UCSD-AML1 (cell line): ENCODE measurements around the gene SNX8.
"Not testable (repeated sequence)": the region's sequence is repeated elsewhere in the genome, so short reads cannot be mapped to it uniquely, and the experiment has no call there.

Experiments
- DNase-seq: peaks from one replicate; lab custom pipeline; 2025; ENCODE audit not compliant: unreplicated experiment; lab: John Stamatoyannopoulos, UW

SNX8 gene, protein sequence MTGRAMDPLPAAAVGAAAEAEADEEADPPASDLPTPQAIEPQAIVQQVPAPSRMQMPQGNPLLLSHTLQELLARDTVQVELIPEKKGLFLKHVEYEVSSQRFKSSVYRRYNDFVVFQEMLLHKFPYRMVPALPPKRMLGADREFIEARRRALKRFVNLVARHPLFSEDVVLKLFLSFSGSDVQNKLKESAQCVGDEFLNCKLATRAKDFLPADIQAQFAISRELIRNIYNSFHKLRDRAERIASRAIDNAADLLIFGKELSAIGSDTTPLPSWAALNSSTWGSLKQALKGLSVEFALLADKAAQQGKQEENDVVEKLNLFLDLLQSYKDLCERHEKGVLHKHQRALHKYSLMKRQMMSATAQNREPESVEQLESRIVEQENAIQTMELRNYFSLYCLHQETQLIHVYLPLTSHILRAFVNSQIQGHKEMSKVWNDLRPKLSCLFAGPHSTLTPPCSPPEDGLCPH

DNA sequence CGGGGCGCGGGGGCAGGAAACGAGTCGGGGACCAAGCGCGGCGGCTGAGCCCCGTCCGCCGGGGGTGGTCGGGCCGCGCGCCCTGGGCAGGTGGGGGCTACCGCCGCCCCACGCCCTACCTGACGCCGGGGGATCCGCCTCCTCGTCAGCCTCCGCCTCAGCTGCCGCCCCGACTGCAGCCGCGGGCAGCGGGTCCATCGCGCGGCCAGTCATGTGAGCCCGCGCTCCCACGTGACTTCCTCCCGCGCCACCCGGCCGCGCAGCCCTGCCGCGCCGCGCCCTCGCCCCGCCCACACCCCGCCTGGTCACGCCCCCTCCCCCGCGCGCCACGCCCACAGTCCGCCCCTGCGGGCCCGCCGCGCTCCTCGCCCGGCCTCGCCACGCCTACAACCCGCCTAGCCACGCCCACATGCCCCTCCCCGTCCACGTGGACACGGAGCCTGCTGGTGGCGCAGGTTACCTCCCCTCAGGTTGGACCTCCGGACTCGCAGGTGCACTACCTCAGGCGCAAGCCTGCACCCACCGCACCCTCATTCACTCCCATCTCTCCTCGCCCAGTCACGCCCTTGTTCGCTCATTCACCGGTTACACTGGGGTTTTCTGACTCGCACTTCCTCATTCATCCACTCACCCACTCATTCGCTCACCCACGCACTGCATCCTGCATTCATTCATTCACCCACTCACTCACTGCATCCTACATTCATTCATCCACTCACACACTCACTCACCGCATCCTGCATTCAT lies at the start of gene SNX8:
Gene SNX8 (minus strand): TSS at position 233 of the 747 bp plus-strand sequence. CDS start 20 bp downstream, at position 213.
- peak; percentile 81 for DNase-seq

DNA sequence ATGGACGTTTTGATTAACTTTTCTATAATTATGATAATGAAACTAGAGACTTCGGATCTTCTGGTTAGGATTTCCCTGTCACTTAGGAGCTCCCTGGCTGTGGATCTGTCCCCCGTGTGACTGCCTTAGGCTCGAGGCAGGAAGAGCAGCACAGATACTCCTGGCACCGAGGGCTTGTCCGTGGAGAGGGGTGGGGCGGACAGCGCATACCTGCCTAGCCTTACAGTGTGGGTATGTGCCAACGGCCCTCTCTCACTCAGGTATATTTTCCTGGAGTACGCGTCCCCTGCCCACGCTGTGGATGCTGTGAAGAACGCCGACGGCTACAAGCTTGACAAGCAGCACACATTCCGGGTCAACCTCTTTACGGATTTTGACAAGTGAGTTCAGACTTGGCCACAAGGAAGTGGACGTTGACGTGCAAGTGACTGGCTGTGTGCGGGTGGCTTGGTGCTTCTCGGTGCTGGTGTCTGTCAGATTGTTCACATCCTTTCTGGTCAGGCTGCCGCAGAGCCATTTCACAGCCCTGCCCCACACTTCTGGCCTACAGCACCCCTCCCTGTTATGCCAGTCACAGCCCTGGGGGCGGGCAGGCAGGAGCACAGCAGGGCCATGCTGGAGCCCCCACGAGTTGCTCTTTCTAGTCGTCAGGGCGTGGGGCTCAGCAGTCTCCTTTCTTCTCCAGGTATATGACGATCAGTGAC lies 48.3 kb upstream of the SNX8 start:
- DNase-seq, result no peak

DNA sequence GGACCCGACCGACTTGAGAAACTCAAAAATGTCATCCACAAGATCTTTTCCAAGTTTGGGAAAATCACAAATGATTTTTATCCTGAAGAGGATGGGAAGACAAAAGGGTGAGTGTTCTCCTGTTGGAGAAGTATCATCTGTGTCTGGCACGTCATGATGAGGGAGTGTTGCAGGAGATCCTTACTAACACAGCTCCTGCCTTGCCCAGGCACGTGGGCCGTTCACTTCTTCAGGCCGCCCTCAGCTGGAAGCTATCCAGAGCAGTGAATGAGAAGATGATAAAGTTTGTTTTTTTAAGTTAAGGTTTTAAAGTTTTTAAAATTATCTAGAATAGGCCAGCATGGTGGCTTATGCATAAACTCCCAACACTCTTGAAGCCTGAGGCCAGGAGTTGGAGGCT lies 46.6 kb upstream of the SNX8 start:
- DNase-seq, result no peak

DNA sequence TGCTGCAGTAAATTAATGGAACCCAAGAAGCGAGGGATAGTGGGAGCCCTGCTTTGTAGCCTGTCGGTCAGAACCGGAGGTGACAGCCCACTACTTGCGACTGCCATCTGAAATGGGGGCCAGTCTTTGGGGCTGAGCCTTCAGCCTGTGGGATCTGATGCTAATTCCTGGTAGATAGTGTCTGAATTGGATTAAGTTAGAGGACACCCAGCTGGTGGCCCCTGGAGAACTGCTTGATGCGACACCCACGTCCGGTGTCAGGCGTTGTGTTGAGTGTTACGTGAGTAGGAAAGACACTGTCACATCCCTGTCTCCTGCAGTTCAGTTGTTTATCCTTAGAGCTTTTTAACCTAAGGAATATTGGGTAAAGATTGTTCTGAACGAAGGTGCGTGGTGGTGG lies 45.4 kb upstream of the SNX8 start:
- DNase-seq, result no peak

DNA sequence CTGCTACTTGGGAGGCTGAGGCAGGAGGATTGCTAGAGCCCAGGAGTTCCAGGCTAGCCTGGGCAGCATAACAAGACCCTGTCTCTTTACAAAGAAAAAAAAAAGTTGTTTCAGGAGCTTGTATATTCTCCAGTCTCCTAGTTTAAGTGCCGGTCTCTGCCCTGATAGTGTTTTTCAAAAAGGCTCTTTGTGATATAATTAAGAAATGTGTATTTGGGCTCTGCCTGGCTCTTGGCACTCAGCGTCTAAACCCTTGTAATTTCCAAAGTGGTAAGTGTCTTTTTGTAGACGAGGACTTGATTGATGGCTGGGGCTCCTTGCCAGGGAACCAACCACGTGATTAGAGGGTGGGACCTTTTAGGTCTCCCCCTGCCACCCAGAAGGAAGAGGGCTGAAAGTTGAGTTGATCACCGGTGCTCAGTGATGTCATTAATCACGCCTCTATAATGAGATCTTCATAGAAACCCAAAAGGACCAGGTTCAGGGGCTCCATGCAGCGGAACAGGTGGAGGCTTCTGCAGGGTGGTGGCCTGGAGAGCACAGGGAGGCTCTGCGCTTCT lies 44.8 kb upstream of the SNX8 start:
- DNase-seq, result no peak

DNA sequence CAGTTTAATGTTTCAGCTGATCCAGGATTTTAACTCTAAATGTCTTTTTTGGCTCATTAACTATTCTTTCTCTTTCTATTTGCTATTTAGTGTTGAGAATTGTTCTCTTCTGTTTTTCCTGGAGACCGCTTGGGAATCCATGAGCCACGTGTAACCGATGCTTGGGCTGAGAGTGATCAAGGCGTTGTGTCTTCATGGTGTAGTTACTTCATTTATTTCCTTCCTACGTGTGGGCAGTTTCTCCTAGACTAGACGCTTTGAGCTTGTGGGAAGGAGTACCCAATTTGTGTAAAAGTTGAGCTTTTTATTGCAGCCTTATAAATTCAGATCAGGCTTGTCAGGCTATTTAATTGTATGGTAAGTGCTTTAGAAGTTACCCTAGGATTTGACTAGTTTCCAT lies 43.3 kb upstream of the SNX8 start:
- no peak for DNase-seq

DNA sequence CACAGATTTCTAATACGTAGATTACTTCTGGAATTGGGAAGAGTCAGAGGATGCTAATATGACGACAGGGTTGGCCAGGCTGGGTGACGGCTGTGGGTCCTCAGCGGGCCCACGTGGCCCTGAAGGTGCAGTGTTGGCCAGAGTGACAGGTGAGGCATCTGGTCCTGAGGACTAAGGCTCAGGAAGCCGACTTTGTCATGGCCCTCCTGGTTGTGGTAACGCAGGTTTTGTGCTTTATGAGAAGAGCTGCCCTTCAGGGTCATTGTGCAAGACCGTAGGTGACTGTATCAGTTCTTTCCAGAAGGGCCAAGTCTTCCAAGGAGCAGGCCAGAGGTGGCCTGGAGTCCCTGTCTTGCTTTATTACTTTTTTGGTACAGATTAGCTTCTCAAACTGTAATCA lies 42.9 kb upstream of the SNX8 start:
- no peak for DNase-seq

DNA sequence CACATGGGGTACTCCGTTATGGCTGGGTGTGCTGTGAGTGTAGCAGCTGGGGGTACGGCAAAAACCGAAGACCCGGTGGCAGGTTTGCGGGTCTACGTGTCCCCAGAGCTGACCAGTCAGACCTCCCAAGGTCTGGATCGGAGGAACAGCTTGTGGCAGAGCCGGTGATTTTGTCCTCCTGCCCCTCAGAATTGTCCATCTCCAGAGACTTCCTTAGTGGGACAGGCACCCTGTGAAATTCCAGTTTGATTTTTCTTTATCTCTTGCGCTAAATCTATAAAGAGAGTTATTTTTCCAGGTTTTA lies 41.4 kb upstream of the SNX8 start:
- DNase-seq, result no peak

DNA sequence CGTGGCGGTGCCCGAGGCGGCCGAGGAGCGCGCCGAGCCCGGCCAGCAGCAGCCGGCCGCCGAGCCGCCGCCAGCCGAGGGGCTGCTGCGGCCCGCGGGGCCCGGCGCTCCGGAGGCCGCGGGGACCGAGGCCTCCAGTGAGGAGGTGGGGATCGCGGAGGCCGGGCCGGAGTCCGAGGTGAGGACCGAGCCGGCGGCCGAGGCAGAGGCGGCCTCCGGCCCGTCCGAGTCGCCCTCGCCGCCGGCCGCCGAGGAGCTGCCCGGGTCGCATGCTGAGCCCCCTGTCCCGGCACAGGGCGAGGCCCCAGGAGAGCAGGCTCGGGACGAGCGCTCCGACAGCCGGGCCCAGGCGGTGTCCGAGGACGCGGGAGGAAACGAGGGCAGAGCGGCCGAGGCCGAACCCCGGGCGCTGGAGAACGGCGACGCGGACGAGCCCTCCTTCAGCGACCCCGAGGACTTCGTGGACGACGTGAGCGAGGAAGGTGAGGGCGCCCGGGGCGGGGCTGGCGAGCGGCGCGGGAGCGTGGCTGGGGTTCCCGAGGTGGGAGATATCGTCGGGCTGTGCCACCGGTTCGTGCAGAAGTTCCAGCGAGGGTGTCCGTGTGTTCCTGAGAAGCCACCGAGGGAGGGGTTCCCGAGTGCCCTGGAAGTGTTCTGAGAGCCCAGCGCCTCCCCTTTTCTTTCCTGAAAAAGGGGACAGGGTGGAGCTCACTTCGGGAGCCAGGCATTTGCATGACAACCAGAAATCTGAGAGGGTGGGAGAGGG lies 40.9 kb upstream of the SNX8 start:
- no peak for DNase-seq

DNA sequence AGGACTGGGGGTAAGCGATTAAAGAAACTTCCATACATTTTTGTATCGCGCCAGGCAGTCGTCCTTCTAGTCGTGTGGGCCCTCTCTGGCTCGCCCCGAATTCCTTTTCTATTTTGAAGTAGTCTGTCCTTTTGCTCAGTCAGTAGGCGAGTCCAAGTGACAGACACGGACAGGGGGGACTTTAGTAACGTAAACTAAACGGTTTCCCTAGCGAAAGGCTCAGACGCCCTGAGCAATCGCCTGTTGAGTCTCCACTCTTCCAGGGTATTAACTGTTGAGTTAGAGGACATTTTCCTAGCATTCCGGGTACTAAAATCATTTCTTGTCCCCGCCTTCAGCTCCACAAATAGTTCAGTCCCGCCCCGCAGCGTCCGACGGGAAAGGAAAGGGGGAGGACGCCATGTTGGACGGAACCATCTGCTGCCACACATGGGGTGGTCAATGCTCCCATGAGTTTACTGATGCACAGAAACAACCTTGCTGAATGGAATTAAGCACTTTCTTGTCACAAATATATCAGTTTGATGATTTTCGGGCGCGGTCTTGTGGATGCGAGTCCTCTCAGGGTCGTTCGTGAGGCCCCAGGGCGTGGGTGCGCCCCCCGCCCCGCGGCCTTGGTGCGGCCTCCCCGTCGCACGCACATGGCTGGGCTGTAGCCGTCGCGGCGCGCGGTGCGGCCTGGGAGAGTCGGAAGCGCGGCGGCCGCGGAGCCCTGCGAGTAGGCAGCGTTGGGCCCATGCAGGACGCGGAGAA lies 40.1 kb upstream of the SNX8 start, which contains the start of gene EIF3B:
Gene EIF3B (plus strand): TSS at position 642 of the 753 bp plus-strand sequence. CDS start 95 bp downstream, at position 737.
- DNase-seq, result peak; percentile 84

DNA sequence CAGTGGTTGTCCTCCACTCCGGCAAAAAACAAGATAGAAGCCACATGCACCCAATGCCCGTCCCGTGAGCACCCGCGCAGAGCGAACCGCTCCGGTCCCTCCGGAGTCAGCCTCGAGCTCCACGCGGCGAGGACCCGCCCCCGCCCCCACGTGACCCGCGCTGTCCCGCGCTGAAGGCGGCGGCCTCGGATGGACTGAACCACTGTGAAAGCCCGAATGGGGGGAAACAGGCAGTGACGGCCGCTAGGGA lies 39.6 kb upstream of the SNX8 start:
- DNase-seq, result peak; percentile 80

DNA sequence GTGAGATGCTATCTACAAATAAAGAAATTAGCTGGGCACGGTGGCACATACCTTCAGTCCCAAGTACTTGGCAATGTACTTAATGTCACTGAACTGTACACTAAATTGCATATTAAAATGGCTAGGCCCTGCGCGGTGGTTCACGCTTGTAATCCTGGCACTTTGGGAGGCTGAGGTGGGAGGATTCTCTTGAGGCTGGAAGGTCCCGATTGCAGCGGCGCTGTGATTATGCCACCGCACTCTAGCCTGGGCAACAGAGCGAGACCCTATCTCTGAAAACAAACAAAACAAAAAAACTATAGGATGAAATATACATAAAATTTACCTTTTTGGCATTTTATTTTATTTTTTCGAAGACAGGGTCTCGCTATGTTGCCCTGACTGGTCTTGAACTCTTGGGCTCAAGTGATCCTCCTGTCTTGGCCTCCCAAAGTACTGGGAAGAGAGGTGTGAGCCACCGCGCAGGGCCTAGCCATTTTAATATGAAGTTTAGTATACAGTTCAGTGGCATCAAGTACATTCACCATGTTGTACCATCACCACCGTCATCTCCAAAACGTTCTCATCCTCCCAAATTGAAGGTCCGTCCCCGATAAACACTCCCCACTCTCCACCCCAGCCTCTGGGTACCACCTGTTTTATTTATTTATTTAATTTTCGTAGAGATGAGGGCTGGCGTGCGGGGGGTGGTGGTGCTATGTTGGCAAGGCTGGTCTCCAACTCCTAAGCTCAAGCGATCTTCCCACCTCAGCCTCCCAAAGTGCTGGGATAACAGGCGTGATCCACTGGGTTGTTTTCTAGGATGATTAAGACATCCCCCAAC lies 39.1 kb upstream of the SNX8 start:
- no peak for DNase-seq

DNA sequence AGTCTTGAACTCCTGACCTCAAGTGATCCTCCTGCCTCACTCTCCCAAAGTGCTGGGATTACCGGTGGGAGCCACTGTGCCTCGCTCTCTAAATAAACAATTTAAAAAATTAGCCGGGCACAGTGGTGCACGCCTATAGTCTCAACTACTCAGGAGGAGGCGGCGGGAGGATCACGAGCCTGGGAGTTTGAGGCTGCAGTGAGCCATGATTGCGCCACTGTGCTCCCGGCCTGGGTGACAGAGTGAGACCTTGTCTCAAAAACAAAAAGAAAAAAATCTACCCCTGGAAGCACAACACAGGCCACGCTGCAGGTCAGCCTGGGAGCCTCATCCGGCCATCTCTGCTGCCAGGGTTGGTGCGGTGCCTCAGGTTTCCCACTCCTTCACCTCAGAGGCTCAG lies 36.6 kb upstream of the SNX8 start:
- DNase-seq, result no peak

DNA sequence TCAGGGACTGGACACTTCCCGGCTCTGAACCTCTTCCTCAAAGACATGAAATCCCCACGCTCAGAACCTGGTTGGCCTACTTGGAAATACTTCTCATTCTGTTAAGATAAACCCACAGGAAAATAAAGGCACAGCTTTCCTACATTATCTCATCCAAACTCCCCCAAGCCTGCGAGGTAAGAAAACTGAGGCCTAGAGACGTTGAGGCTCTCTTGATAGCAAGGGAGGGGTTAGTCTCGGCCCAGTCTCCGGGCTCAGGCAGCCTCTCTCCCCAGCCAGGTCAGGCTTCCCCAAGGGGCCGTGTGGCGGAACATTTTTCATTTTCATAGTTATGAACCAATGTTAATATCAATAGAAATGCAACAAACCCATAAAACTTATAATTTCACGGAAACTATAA lies 35.8 kb upstream of the SNX8 start:
- no peak for DNase-seq

DNA sequence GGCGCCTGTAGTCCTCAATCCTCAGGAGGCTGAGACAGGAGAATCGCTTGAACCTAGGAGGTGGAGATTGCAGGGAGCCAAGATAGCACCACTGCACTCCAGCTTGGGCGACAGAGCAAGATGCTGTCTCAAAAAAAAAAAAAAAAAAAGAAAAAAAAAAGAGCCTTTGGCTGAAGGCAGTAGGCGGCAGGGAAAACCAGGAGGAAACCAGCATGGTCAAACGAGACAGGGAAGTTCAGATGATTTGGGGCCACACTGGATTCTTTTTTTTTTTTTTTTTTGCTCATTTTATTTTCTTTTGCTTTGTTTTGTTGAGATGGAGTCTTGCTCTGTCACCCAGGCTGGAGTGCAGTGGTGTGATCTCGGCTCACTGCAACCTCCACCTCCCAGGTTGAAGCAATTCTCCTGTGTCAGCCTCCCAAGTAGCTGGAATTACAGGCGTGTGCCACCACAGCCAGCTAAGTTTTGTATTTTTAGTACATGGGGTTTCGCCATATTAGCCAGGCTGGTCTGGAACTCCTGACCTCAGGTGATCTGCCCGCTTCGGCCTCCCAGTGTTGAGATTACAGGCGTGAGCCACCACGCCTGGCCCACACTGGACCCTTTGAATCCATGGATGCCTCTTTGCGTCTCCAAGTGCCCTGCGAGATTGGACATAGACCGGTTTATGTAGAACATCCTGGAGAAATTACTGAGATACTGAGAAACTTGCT lies 33.3 kb upstream of the SNX8 start:
- DNase-seq, result not testable (repeated sequence)

DNA sequence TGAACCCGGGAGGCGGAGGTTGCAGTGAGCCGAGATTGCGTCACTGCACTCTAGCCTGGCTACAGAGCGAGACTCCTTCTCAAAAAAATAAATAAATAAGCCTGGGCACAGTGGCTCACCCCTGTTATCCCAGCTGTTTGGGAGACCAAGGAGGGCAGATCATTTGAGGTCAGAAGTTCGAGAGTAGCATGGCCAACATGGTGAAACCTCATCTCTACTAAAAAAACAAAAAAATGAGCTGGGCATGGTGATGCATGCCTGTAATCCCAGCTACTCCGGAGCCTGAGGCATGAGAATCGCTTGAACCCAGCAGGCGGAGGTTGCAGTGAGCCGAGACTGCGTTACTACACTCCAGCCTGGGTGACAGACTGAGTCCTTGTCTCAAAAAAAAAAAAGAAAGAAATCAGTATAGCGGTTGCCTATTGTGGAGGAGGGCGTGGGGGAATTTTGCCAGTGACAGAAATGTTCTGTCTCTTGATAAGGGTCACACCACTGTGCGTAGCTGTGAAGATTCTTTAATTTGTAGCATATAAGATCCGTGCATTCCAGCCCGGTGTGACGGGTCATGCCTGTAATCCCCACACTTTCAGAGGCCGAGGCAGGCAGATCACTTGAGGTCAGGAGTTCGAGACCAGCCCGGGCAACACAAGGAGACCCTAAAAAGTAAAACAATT lies 22.5 kb upstream of the SNX8 start:
- DNase-seq, result no peak

DNA sequence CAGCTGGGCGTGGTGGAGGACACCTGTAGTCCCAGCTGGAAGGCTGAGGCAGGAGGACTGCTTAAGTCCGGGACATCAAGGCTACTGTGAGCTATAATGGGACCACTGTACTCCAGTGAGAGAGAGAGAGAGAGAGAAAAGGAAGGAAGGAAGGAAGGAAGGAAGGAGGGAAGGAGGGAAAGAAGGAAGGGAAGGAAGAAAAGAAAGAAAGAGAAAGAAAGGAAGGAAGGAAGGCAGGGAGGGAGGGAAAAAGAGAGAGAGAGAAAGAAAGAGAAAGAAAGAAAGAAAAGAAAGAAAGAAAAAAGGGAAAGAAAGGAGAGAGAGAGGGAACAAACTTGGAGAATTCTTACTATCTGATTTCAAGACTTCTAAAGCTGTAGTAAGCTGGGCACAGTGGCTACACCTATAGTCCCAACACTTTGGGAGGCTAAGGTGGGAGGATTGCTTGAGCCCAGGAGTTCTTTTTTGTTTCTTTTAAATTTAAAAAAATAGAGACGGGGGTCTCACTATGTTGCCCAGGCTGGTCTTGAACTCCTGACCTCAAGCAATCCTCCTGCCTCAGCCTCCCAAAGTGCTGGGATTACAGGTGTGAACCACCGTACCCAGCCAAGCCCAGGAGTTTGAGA lies 18.5 kb upstream of the SNX8 start:
- DNase-seq, result not testable (repeated sequence)

DNA sequence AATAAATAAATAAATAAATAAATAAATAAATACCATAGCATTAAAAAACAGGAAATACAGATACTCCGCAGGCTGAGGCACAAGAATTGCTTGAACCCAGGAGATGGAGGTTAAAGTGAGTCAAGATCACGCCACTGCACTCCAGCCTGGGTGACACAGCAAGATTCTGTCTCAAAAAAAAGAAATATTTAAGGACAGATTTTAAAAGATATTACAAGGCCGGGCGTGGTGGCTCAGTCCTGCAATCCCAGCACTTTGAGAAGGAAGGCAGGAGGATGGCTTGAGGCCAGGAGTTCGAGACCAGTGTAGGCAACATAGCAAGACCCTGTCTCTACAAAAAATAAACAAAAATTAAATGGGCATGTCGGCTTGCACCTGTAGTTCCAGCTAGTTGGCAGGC lies 17.5 kb upstream of the SNX8 start:
- DNase-seq, result no peak
